ENCODE measurements around the gene EDEM1. TPM values are rescaled to one million over a fixed set of nuclear protein-coding genes. Genes with fewer than 3 reads are reported as not detected.

EDEM1 gene
- total RNA-seq, 1 donor from 2014 or later, result 185 TPM

DNA sequence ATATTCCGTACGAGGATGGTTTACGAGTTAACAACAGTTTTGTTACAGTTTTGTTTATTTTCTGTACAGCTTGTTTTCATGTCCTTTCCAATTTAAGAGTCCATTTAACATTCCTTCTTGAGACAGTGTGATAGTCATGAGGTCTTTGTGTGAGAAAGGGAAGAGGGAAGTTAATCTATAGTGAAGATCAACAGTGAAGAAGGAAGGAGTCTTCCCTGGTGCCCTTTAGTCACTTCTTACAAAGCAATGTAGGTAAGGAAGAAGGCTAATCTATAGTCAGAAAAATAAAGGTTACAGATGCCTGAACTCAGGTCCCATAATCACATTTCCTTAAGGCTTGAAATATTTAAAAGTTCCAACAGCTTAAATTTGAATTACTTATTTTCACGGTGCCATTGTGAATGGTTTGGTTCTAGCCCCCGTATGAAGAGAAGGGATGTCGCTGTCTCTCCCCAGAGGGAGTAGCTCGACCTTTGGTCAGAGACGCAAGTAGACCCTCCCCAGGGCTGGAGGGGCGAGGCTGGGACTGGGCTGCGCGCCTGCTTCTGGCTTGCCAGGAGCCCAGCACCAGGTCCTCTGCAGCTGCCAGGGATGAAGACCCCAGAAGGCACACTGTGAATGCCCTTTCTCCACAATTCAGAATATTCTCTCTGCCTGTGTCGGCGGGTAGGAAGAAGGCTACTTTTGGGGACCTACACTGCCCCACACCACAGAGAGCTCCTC is 34.9 kb downstream of the EDEM1 start:
- TF ChIP-seq CTCF (IDR thresholded peaks at IDR 0.05), result no peak
- H3K36me3 Mint-ChIP-seq (ENCODE audit: low read depth), result peaks cover 38% of the 10 kb centered on the region
- POLR2A ChIA-PET, result interaction anchor here (1.0 kb wide), 1 partner anchor 83 kb away, joined by 4 read pairs; no protein-coding TSS in a partner anchor
- no peaks in the 10 kb centered on the region for H3K9me3 Mint-ChIP-seq
- no peak overlapping the region for H3K27ac Mint-ChIP-seq
- CTCF ChIA-PET, result interaction anchor here (1.0 kb wide), 1 partner anchor 84 kb away, joined by 3 read pairs; no protein-coding TSS in a partner anchor
- H3K27me3 Mint-ChIP-seq, result no peaks in the 10 kb centered on the region
- H3K4me3 Mint-ChIP-seq, result no peak overlapping the region
- H3K4me1 Mint-ChIP-seq, result no peaks in the 10 kb centered on the region
- DNase-seq (no peak), ATAC-seq (ENCODE audit: low read depth) (no peak)
- intact Hi-C loops (cut with micrococcal nuclease), result no loop called here

GRCh38 chr3:5226783-5227182 is 39.3 kb downstream of the EDEM1 start:
- Mint-ChIP-seq H3K9me3 (no peaks in the 10 kb centered on the region), H3K4me1 (peaks cover 7% of the 10 kb centered on the region), H3K36me3 (ENCODE audit: low read depth) (peaks cover 6% of the 10 kb centered on the region), H3K27me3 (no peaks in the 10 kb centered on the region), H3K4me3 (no peak overlapping the region), H3K27ac (no peak overlapping the region)
- CTCF ChIA-PET, result interaction anchor here (1.2 to 2.1 kb wide), 2 partner anchors 10 to 104 kb away, joined by 3 to 4 read pairs; no protein-coding TSS in a partner anchor
- intact Hi-C loops (cut with micrococcal nuclease), result loop anchor here (2.0 kb wide), 1 partner anchor 78 kb away; no protein-coding TSS in a partner anchor
- no peak for TF ChIP-seq CTCF (IDR thresholded peaks at IDR 0.05)
- no peak for DNase-seq
- no peak for ATAC-seq (ENCODE audit: low read depth)
- POLR2A ChIA-PET, result no interaction called here

- Mint-ChIP-seq H3K27me3 (no peaks in the 10 kb centered on the region), H3K4me3 (no peak overlapping the region), H3K27ac (no peak overlapping the region), H3K9me3 (no peaks in the 10 kb centered on the region), H3K4me1 (peaks cover 9% of the 10 kb centered on the region), H3K36me3 (ENCODE audit: low read depth) (peaks cover 2% of the 10 kb centered on the region)
- TF ChIP-seq CTCF (IDR thresholded peaks at IDR 0.05), result no peak
- ChIA-PET POLR2A (interaction anchor here (1.0 kb wide), 1 partner anchor 734 kb away, joined by 3 read pairs; the partner anchor contains the start of gene ITPR1), CTCF (interaction anchor here (1.2 to 2.1 kb wide), 3 partner anchors 11 to 198 kb away, joined by 3 to 4 read pairs (median 3); no protein-coding TSS in a partner anchor)
- intact Hi-C loops (cut with micrococcal nuclease), result loop anchor here (2.0 kb wide), 1 partner anchor 77 kb away; no protein-coding TSS in a partner anchor
- no peak for ATAC-seq (ENCODE audit: low read depth)
- no peak for DNase-seq
Measured at GRCh38 chr3:5227812-5228211, 40.3 kb downstream of the EDEM1 start.

GRCh38 chr3:5229414-5229813 is 41.9 kb downstream of the EDEM1 start:
- intact Hi-C loops (cut with micrococcal nuclease), result no loop called here
- H3K36me3 Mint-ChIP-seq (ENCODE audit: low read depth), result no peaks in the 10 kb centered on the region
- ATAC-seq (ENCODE audit: low read depth), result no peak
- H3K4me1 Mint-ChIP-seq, result peaks cover 9% of the 10 kb centered on the region
- H3K9me3 Mint-ChIP-seq, result no peaks in the 10 kb centered on the region
- DNase-seq, result no peak
- H3K4me3 Mint-ChIP-seq, result no peak overlapping the region
- no peaks in the 10 kb centered on the region for H3K27me3 Mint-ChIP-seq
- ChIA-PET CTCF (no interaction called here), POLR2A (no interaction called here)
- TF ChIP-seq CTCF (IDR thresholded peaks at IDR 0.05), result no peak
- H3K27ac Mint-ChIP-seq, result no peak overlapping the region

DNA sequence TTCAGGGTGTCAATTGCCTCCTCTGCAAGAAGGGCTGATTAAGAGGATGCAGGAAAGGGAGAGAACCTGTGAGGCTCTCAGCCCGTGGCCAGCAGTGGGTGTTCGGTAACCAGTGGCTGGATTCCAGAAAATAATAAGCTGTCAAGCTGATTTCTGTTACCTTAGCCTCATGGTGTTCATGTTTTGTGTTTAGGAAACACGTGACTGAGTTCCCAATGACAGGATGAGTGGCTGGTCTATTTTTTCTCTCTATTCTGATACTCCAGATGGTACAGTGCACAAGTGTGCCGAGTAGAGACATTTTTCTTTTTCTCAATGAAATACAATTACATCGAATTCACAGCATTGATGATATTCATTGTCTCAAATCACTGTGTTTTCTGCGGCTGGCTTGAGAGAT is 43.6 kb downstream of the EDEM1 start:
- Mint-ChIP-seq H3K9me3 (no peaks in the 10 kb centered on the region), H3K36me3 (ENCODE audit: low read depth) (no peaks in the 10 kb centered on the region), H3K4me1 (peaks cover 9% of the 10 kb centered on the region), H3K27me3 (no peaks in the 10 kb centered on the region), H3K4me3 (no peak overlapping the region), H3K27ac (no peak overlapping the region)
- intact Hi-C loops (cut with micrococcal nuclease), result no loop called here
- POLR2A ChIA-PET, result no interaction called here
- ATAC-seq (ENCODE audit: low read depth) (no peak), DNase-seq (no peak)
- CTCF ChIA-PET, result no interaction called here
- no peak for TF ChIP-seq CTCF (IDR thresholded peaks at IDR 0.05)

Data from activated B cell treated with CpG ODN at 0.5 μM for 24 hours (primary cell).